Astrocyte (in vitro differentiated cells and primary cell): ENCODE results near the gene STON1. TPM values are rescaled to one million over a fixed set of nuclear protein-coding genes. Genes with fewer than 3 reads are reported as not detected.
A peak's percentile ranks its signal among the peaks of the same experiment; 100 is the strongest.

Experiments
- DNase-seq: peaks from one replicate; pipeline ENCODE4 v3.0.0-alpha.2; 2010; ENCODE audit warnings: low read depth
- FAIRE-seq: peaks from 2 replicates; lab custom pipeline; 2011; peaks lifted over from hg19 to GRCh38; lab: Jason Lieb, UNC
- H2AFZ ChIP-seq: 2 replicates; pipeline ENCODE4 v1.6.0; 2012; ENCODE audit warnings: low read depth, low read length, inconsistent platforms
- H3K27ac ChIP-seq: 2 replicates; pipeline ENCODE4 v1.5.1; 2011; ENCODE audit warnings: low read depth, low read length, inconsistent platforms
- H3K27me3 ChIP-seq: 2 replicates; pipeline ENCODE4 v1.6.0; 2011; ENCODE audit warnings: low read length, inconsistent platforms; ENCODE audit not compliant: insufficient read depth
- H3K36me3 ChIP-seq: 2 replicates; pipeline ENCODE4 v1.5.1; 2011; ENCODE audit warnings: low read length, inconsistent platforms; ENCODE audit not compliant: insufficient read depth
- H3K4me1 ChIP-seq: 2 replicates; pipeline ENCODE4 v1.5.1; 2011; ENCODE audit warnings: low read length, inconsistent platforms; ENCODE audit not compliant: insufficient read depth
- H3K4me2 ChIP-seq: 2 replicates; pipeline ENCODE4 v1.6.0; 2012; ENCODE audit warnings: low read length, inconsistent platforms
- H3K4me3 ChIP-seq: 2 replicates; pipeline ENCODE4 v1.5.1; 2011; ENCODE audit warnings: low read depth, mild to moderate bottlenecking, low read length, inconsistent platforms; ENCODE audit not compliant: insufficient read depth
- H3K79me2 ChIP-seq: 2 replicates; pipeline ENCODE4 v1.6.0; 2012; ENCODE audit warnings: mild to moderate bottlenecking, low read length, inconsistent platforms; ENCODE audit not compliant: insufficient read depth
- H3K9ac ChIP-seq: 2 replicates; pipeline ENCODE4 v1.6.0; 2012; ENCODE audit warnings: mild to moderate bottlenecking, low read length, inconsistent platforms
- H3K9me3 ChIP-seq: 2 replicates; pipeline ENCODE4 v1.5.1; 2012; ENCODE audit warnings: low read depth, mild to moderate bottlenecking, low read length, inconsistent platforms; ENCODE audit not compliant: insufficient read depth
- H4K20me1 ChIP-seq: 2 replicates; pipeline ENCODE4 v1.6.0; 2012; ENCODE audit warnings: low read length, inconsistent platforms; ENCODE audit not compliant: insufficient read depth
- H3K27ac Mint-ChIP-seq: one replicate; pipeline ENCODE4 v1.8.0; 2021; ENCODE audit warnings: mild to moderate bottlenecking, mixed read lengths; ENCODE audit not compliant: unreplicated experiment
- H3K27me3 Mint-ChIP-seq: one replicate; pipeline ENCODE4 v1.8.0; 2021; ENCODE audit warnings: low read depth, mixed read lengths; ENCODE audit not compliant: unreplicated experiment
- H3K36me3 Mint-ChIP-seq: one replicate; pipeline ENCODE4 v1.8.0; 2021; ENCODE audit warnings: low read depth, mixed read lengths; ENCODE audit not compliant: unreplicated experiment
- H3K4me1 Mint-ChIP-seq: one replicate; pipeline ENCODE4 v1.8.0; 2021; ENCODE audit warnings: low read depth, mixed read lengths; ENCODE audit not compliant: unreplicated experiment
- H3K4me3 Mint-ChIP-seq: one replicate; pipeline ENCODE4 v1.8.0; 2021; ENCODE audit warnings: mild to moderate bottlenecking, moderate library complexity, mixed read lengths; ENCODE audit not compliant: unreplicated experiment
- H3K9me3 Mint-ChIP-seq: one replicate; pipeline ENCODE4 v1.8.0; 2021; ENCODE audit warnings: mild to moderate bottlenecking, mixed read lengths; ENCODE audit not compliant: unreplicated experiment
- EZH2 ChIP-seq: IDR thresholded peaks from 2 replicates; pipeline ENCODE4 v1.6.1; 2012; ENCODE audit warnings: mild to moderate bottlenecking, low read length, inconsistent platforms; ENCODE audit not compliant: insufficient read depth
- total RNA-seq: library from RNA; stranded (reverse); gene quantifications from 2 replicates; pipeline ENCODE4 v1.2.1, GENCODE V29; 2021
- TF ChIP-seq, protein P1 (sequence below): IDR thresholded peaks from 2 replicates; pipeline ENCODE4 v1.5.1; 2011; ENCODE audit warnings: low read depth, mild to moderate bottlenecking, inconsistent platforms, low read length, moderate library complexity; ENCODE audit not compliant: insufficient read depth

STON1 gene
- total RNA-seq, 1 donor from 2014 or later, result 7.3 TPM

DNA sequence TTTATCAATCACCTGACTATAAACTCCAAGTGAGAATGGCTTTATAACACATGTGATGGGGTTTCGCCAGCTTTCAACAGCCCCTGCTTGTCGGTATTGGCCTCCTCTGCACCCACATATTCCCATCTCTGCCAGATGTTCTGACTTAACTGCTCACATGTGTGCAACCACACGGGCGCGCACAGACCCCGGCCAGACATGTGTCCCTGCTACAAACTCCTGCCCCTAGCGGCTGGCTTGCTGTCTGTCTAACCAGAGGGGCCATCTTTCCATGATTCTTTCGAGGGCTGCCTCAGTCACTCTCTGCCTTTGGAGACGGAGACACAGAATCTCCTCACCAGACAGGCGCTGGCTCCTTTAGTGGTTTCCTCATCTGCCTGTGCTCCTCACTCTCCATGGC is 15.3 kb downstream of the STON1 start:
- H3K27ac Mint-ChIP-seq, result no peak overlapping the region
- H3K4me3 Mint-ChIP-seq, result no peak overlapping the region
- H3K9me3 Mint-ChIP-seq, result no peaks in the 10 kb centered on the region
- TF ChIP-seq, protein P1, sequence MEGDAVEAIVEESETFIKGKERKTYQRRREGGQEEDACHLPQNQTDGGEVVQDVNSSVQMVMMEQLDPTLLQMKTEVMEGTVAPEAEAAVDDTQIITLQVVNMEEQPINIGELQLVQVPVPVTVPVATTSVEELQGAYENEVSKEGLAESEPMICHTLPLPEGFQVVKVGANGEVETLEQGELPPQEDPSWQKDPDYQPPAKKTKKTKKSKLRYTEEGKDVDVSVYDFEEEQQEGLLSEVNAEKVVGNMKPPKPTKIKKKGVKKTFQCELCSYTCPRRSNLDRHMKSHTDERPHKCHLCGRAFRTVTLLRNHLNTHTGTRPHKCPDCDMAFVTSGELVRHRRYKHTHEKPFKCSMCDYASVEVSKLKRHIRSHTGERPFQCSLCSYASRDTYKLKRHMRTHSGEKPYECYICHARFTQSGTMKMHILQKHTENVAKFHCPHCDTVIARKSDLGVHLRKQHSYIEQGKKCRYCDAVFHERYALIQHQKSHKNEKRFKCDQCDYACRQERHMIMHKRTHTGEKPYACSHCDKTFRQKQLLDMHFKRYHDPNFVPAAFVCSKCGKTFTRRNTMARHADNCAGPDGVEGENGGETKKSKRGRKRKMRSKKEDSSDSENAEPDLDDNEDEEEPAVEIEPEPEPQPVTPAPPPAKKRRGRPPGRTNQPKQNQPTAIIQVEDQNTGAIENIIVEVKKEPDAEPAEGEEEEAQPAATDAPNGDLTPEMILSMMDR, result no peak
- TF ChIP-seq EZH2, result no peak
- no peaks in the 10 kb centered on the region for H3K27me3 Mint-ChIP-seq
- no peak for FAIRE-seq
- Histone ChIP-seq H3K4me2 (no peak overlapping the region), H3K4me3 (no peak overlapping the region), H4K20me1 (peaks cover 4% of the 10 kb centered on the region), H3K79me2 (no peaks in the 10 kb centered on the region), H3K27ac (no peak overlapping the region), H3K9ac (no peak overlapping the region), H3K4me1 (peaks cover 5% of the 10 kb centered on the region), H3K9me3 (no peaks in the 10 kb centered on the region), H2AFZ (no peak overlapping the region), H3K27me3 (no peaks in the 10 kb centered on the region), H3K36me3 (no peaks in the 10 kb centered on the region)
- peaks cover 10% of the 10 kb centered on the region for H3K4me1 Mint-ChIP-seq
- peaks cover 3% of the 10 kb centered on the region for H3K36me3 Mint-ChIP-seq
- DNase-seq, result no peak

DNA sequence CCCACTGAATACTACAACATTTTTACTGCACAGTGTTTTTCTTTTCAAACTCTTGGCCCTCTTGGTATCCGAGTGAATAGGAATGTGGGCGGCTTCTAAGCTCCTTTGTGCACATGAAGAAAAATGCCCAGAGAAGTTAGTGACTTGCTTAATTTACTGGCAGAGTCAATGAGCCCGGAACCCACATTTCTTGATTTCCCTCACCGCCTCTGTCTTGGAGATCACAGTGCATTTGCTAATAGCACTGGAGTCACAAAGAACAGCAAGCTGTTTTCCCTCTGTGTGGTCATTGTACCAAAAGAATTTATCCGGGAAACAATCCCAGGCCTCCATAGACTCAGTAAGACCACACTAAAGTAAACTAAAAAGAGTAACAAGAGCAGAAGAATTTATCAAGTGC is 18.9 kb downstream of the STON1 start:
- peaks cover 10% of the 10 kb centered on the region for H3K36me3 Mint-ChIP-seq
- no peak overlapping the region for H3K4me3 ChIP-seq
- no peak overlapping the region for H3K9ac ChIP-seq
- H3K9me3 ChIP-seq, result no peaks in the 10 kb centered on the region
- peak overlapping the region; percentile 13 for H3K27ac ChIP-seq
- peaks cover 10% of the 10 kb centered on the region for H3K4me1 Mint-ChIP-seq
- peaks cover 5% of the 10 kb centered on the region for H3K4me1 ChIP-seq
- no peak overlapping the region for H2AFZ ChIP-seq
- TF ChIP-seq, protein P1, result no peak
- TF ChIP-seq EZH2, result no peak
- no peaks in the 10 kb centered on the region for H3K79me2 ChIP-seq
- H3K9me3 Mint-ChIP-seq, result peaks cover 10% of the 10 kb centered on the region
- peaks cover 4% of the 10 kb centered on the region for H4K20me1 ChIP-seq
- no peak overlapping the region for H3K4me2 ChIP-seq
- H3K27ac Mint-ChIP-seq, result no peak overlapping the region
- H3K36me3 ChIP-seq, result no peaks in the 10 kb centered on the region
- no peaks in the 10 kb centered on the region for H3K27me3 Mint-ChIP-seq
- no peak overlapping the region for H3K4me3 Mint-ChIP-seq
- FAIRE-seq, result no peak
- DNase-seq, result peak; percentile 91
- H3K27me3 ChIP-seq, result no peaks in the 10 kb centered on the region

DNA sequence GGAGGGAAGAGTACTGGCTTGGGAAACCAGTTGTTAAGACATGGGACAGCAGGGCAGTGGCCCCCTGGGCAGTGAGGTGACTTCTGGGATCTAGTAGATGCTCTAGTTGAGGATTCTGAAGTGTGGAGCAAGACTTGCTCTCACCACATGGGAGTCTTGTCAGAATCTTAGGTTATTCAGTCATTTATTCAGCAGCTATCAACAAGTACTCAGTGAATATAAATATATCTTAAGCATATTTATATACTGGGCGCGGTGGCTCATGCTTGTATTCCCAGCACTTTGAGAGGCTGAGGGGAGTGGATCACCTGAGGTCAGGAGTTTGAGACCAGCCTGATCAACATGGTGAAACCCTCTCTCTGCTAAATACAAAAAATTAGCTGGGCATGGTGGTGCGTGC is 20.0 kb downstream of the STON1 start:
- TF ChIP-seq, protein P1, result no peak
- TF ChIP-seq EZH2, result no peak
- Mint-ChIP-seq H3K9me3 (peaks cover 12% of the 10 kb centered on the region), H3K36me3 (peaks cover 10% of the 10 kb centered on the region), H3K27ac (no peak overlapping the region), H3K4me3 (no peak overlapping the region), H3K27me3 (no peaks in the 10 kb centered on the region), H3K4me1 (peaks cover 10% of the 10 kb centered on the region)
- no peaks in the 10 kb centered on the region for H3K36me3 ChIP-seq
- no peaks in the 10 kb centered on the region for H3K9me3 ChIP-seq
- no peak overlapping the region for H3K4me2 ChIP-seq
- no peaks in the 10 kb centered on the region for H3K27me3 ChIP-seq
- H3K4me1 ChIP-seq, result peaks cover 5% of the 10 kb centered on the region
- H4K20me1 ChIP-seq, result peaks cover 4% of the 10 kb centered on the region
- H3K79me2 ChIP-seq, result no peaks in the 10 kb centered on the region
- FAIRE-seq (no peak), DNase-seq (no peak)
- H3K4me3 ChIP-seq, result no peak overlapping the region
- no peak overlapping the region for H3K27ac ChIP-seq
- no peak overlapping the region for H2AFZ ChIP-seq
- no peak overlapping the region for H3K9ac ChIP-seq
